Gastrocnemius medialis (tissue), 4 donors: ENCODE measurements around the gene MLST8. TPM values are rescaled to one million over a fixed set of nuclear protein-coding genes. Genes with fewer than 3 reads are reported as not detected.

Source experiments
- ATAC-seq, 2 donors: fragments of 150-250 bp; one replicate each; pipeline ENCODE4 v1.9.1; 2016
- DNase-seq, 2 donors: peaks; one replicate each; pipeline ENCODE4 v3.0.0-alpha.2; 2019
- H3K27ac ChIP-seq, 4 donors: fragments of 200-600 bp; sonication (generic); 1 replicate in 1 of 4; 2 replicates in 3 of 4; pipeline ENCODE4 v1.5.1; 2016 to 2018; ENCODE audit warnings: mild to moderate bottlenecking in 2 of 4, moderate library complexity in 1 of 4
- H3K27me3 ChIP-seq, 3 donors: fragments of 200-600 bp; sonication (generic) in 2 of 3; 1 replicate in 1 of 3; 2 replicates in 2 of 3; pipeline versions ENCODE4 v1.5.1 to v1.6.0; 2016 to 2019; ENCODE audit warnings: mild to moderate bottlenecking in 1 of 3, moderate library complexity in 1 of 3
- H3K36me3 ChIP-seq, 2 donors: fragments of 200-600 bp; sonication (generic) in 1 of 2; one replicate each; pipeline ENCODE4 v1.5.1; 2017 to 2018
- H3K4me1 ChIP-seq, 2 donors: fragments of 200-600 bp; sonication (generic) in 1 of 2; one replicate each; pipeline ENCODE4 v1.5.1; 2016 to 2017; ENCODE audit warnings: mild to moderate bottlenecking in 2 of 2
- H3K4me3 ChIP-seq, 4 donors: fragments of 200-600 bp; sonication (generic) in 3 of 4; 1 replicate in 1 of 4; 2 replicates in 3 of 4; pipeline ENCODE4 v1.5.1; 2016 to 2019; ENCODE audit warnings: mild to moderate bottlenecking in 2 of 4
- H3K9me3 ChIP-seq, 3 donors: fragments of 200-600 bp; sonication (generic) in 2 of 3; 1 replicate in 1 of 3; 2 replicates in 2 of 3; pipeline ENCODE4 v1.5.1; 2016 to 2019
- POLR2A ChIP-seq, 2 donors: fragments of 450-650 bp; IDR thresholded peaks; one replicate each; pipeline ENCODE4 v1.6.1; 2017; ENCODE audit warnings: antibody characterized with exemption in 2 of 2, mild to moderate bottlenecking in 2 of 2, moderate library complexity in 2 of 2
- in situ Hi-C, 4 donors: fragments of 200-750 bp; cut with MboI; loops; one replicate each; pipeline versions ENCODE4 v1.15.0 to v1.8.0; 2017; ENCODE audit warnings: low sequenced_read_pairs in 4 of 4
- intact Hi-C: fragments of 100-400 bp; cut with DNase I; formaldehyde crosslinking; loops from one replicate; pipeline ENCODE4 v1.15.1; 2023; ENCODE audit warnings: low total_unique reads
- total RNA-seq, 4 donors: library from RNA; depleted of rRNA; stranded (reverse); fragments of >200 nt; gene quantifications; one replicate each; pipeline versions ENCODE4 v1.1.0 to v1.2.3, GENCODE V29; 2016
- TF ChIP-seq, protein P1 (sequence below), 5 experiments: fragments of 450-650 bp in 3 of 5; fragments of 200-600 bp in 2 of 5; sonication (generic) in 2 of 5; IDR thresholded peaks in 4 of 5; conservative IDR thresholded peaks in 1 of 5; 1 replicate in 4 of 5; 2 replicates in 1 of 5; pipeline ENCODE4 v1.5.1; 2016 to 2019; ENCODE audit warnings: antibody characterized with exemption in 5 of 5, mild to moderate bottlenecking in 3 of 5, moderate library complexity in 3 of 5

Gene MLST8
- total RNA-seq, 4 donors from 2014 or later, result 40.3 to 77.0 (median 73.5) TPM

DNA sequence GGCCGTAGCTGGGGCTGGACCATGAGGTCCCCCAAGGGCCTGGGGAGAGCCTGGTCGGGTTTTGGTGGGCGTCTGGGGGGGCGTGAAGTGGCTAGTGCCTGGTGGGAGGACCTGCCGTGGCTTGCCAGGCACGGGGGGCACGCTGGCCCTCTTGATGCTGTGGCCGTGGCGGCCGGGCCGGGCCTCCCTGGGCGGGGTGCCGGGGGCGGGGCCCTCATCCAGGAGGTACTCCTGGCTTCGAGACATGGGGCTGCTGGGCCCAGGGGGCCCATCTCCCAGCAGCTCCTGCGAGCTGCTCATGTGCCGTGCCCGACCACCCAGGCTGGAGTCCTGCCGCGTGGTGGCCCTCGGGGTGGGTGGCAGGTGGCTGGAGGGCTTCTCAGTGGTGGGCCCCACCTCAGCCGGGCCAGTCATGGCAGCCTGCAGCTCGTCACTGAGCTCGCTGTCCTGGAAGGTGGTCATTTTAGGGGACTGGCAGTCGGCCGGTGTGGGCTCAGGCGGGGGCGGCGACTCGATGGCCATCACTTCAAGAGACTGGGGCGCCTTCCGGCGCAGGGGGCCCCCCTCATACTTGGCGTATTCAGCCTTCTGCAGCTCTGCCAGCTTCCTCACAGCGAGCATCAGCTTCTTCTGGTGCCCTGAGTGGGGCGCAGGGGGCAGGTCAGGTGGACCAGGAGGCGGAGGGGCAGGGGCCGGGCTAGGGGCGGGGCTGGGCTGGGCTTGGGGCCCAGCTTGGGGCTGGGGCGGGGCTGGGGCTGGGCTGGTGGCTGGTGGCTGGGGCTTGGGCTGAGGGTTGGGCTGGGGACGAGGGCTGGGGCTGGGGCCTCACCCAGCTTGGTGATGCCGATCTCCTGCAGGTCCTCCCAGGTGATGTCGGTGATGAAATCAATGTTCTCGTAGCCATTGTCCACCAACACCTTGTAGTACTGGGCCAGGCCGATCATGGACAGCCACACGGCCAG lies 24.0 kb upstream of the MLST8 start:
- TF ChIP-seq POLR2A (IDR thresholded peaks at IDR 0.05), result no peak
- TF ChIP-seq, protein P1, sequence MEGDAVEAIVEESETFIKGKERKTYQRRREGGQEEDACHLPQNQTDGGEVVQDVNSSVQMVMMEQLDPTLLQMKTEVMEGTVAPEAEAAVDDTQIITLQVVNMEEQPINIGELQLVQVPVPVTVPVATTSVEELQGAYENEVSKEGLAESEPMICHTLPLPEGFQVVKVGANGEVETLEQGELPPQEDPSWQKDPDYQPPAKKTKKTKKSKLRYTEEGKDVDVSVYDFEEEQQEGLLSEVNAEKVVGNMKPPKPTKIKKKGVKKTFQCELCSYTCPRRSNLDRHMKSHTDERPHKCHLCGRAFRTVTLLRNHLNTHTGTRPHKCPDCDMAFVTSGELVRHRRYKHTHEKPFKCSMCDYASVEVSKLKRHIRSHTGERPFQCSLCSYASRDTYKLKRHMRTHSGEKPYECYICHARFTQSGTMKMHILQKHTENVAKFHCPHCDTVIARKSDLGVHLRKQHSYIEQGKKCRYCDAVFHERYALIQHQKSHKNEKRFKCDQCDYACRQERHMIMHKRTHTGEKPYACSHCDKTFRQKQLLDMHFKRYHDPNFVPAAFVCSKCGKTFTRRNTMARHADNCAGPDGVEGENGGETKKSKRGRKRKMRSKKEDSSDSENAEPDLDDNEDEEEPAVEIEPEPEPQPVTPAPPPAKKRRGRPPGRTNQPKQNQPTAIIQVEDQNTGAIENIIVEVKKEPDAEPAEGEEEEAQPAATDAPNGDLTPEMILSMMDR (IDR thresholded peaks at IDR 0.05 in 4 of 5, conservative IDR thresholded peaks at IDR 0.05 in 1 of 5), result no peak
- intact Hi-C loops, result no loop called here
- Histone ChIP-seq H3K27me3 (no peaks in the 10 kb centered on the region), H3K36me3 (peaks cover 0 to 9% of the 10 kb centered on the region in 2 donors), H3K4me1 (no peaks in the 10 kb centered on the region), H3K4me3 (no peak overlapping the region), H3K9me3 (no peaks in the 10 kb centered on the region), H3K27ac (no peak overlapping the region)
- ATAC-seq (no peak), DNase-seq (no peak)
- in situ Hi-C loops, result no loop called here

- DNase-seq (no peak), ATAC-seq (no peak)
- in situ Hi-C loops, result no loop called here
- no peak for TF ChIP-seq POLR2A (IDR thresholded peaks at IDR 0.05)
- Histone ChIP-seq H3K27me3 (no peaks in the 10 kb centered on the region), H3K4me1 (no peaks in the 10 kb centered on the region), H3K9me3 (no peaks in the 10 kb centered on the region), H3K27ac (no peak overlapping the region), H3K36me3 (peaks cover 0 to 2% of the 10 kb centered on the region in 2 donors), H3K4me3 (no peak overlapping the region)
- intact Hi-C loops, result no loop called here
Observed at GRCh38 chr16:2181952-2182351, 23.3 kb upstream of the MLST8 start.

GRCh38 chr16:2183671-2184070 lies 21.6 kb upstream of the MLST8 start:
- TF ChIP-seq, protein P1 (IDR thresholded peaks at IDR 0.05 in 4 of 5, conservative IDR thresholded peaks at IDR 0.05 in 1 of 5), result no peak
- TF ChIP-seq POLR2A (IDR thresholded peaks at IDR 0.05), result no peak
- ATAC-seq (no peak), DNase-seq (no peak)
- Histone ChIP-seq H3K9me3 (no peaks in the 10 kb centered on the region), H3K27ac (no peak overlapping the region), H3K36me3 (no peaks in the 10 kb centered on the region), H3K4me1 (no peaks in the 10 kb centered on the region), H3K27me3 (no peaks in the 10 kb centered on the region), H3K4me3 (no peak overlapping the region)
- in situ Hi-C loops (no loop called here), intact Hi-C loops (no loop called here)

- intact Hi-C loops, result no loop called here
- DNase-seq (no peak), ATAC-seq (no peak)
- H3K36me3 ChIP-seq, result no peaks in the 10 kb centered on the region
- in situ Hi-C loops, result no loop called here
- no peaks in the 10 kb centered on the region for H3K9me3 ChIP-seq
- no peak for TF ChIP-seq POLR2A (IDR thresholded peaks at IDR 0.05)
- TF ChIP-seq, protein P1 (IDR thresholded peaks at IDR 0.05 in 4 of 5, conservative IDR thresholded peaks at IDR 0.05 in 1 of 5), result no peak
- H3K27ac ChIP-seq, result no peak overlapping the region
- no peaks in the 10 kb centered on the region for H3K4me1 ChIP-seq
- no peaks in the 10 kb centered on the region for H3K27me3 ChIP-seq
- H3K4me3 ChIP-seq, result no peak overlapping the region
Observed at GRCh38 chr16:2184346-2184745, 20.9 kb upstream of the MLST8 start.

DNA sequence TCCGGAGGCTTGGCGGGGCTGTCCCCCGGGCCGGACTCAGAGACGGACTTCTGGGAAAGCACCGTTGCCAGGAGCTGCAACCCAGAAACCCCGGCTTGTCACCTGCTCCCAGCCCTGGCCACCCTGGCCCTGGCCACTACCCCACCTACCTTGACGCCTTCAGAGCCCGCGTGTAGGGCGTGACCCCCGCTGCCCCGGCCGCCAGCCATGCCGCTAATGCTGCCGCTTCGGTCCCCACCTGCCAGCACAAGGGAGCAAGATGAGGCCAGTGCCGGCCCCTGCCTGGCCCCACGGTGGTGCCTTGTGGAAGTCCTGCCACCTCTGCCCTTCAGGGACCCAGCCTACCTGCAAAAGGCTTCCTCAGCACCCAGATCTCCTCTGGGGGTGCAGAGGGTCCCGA lies 20.3 kb upstream of the MLST8 start:
- no peaks in the 10 kb centered on the region for H3K4me1 ChIP-seq
- no peak overlapping the region for H3K27ac ChIP-seq
- no peaks in the 10 kb centered on the region for H3K9me3 ChIP-seq
- no peaks in the 10 kb centered on the region for H3K27me3 ChIP-seq
- ATAC-seq, result no peak
- DNase-seq, result no peak
- no peak overlapping the region for H3K4me3 ChIP-seq
- in situ Hi-C loops, result no loop called here
- TF ChIP-seq, protein P1 (IDR thresholded peaks at IDR 0.05 in 4 of 5, conservative IDR thresholded peaks at IDR 0.05 in 1 of 5), result no peak
- TF ChIP-seq POLR2A (IDR thresholded peaks at IDR 0.05), result no peak
- intact Hi-C loops, result no loop called here
- H3K36me3 ChIP-seq, result no peaks in the 10 kb centered on the region
